CD4-positive, alpha-beta T cell (primary cell): ENCODE measurements around the gene VWF. TPM values are rescaled to one million over a fixed set of nuclear protein-coding genes. Genes with fewer than 3 reads are reported as not detected.

Experiments used
- ATAC-seq: fragments of 200-7000 bp; cut with Tn5 transposase; one replicate; pipeline ENCODE4 v1.10.0; 2022; ENCODE audit warnings: mild to moderate bottlenecking; ENCODE audit not compliant: poor library complexity
- CTCF ChIA-PET: fragments of 350-600 bp; sonication (Branson Sonifier 250); formaldehyde crosslinking; loops from one replicate; lab custom pipeline; 2021; ENCODE audit warnings: antibody characterized with exemption, inconsistent platforms; lab: Charles Lee
- POLR2A ChIA-PET: fragments of 350-600 bp; sonication (Branson Sonifier 250); formaldehyde crosslinking; loops from one replicate; lab custom pipeline; 2021; ENCODE audit warnings: antibody characterized with exemption, inconsistent platforms; lab: Charles Lee
- DNase-seq, 14 experiments: peaks; one replicate each; pipeline ENCODE4 v3.0.0-alpha.2; 2013 to 2020; ENCODE audit warnings: mixed read lengths in 2 of 14
- H3K27ac ChIP-seq, 2 donors: one replicate each; pipeline versions ENCODE4 v1.5.1 to v1.7.0; 2013; ENCODE audit warnings: low read length in 2 of 2, low read depth in 1 of 2, mild to moderate bottlenecking in 1 of 2
- H3K27me3 ChIP-seq, 2 experiments: 1 replicate in 1 of 2; 2 replicates in 1 of 2; pipeline versions ENCODE4 v1.6.1 to v1.7.0; 2013; ENCODE audit warnings: low read length in 2 of 2, control low read depth in 1 of 2, mild to moderate bottlenecking in 1 of 2, moderate library complexity in 1 of 2; ENCODE audit not compliant: insufficient read depth in 2 of 2, control insufficient read depth in 1 of 2
- H3K36me3 ChIP-seq: one replicate; pipeline ENCODE4 v1.6.1; 2013; ENCODE audit warnings: low read length, control low read depth; ENCODE audit not compliant: insufficient read depth
- H3K4me1 ChIP-seq: one replicate; pipeline ENCODE4 v1.6.1; 2013; ENCODE audit warnings: low read length, control low read depth; ENCODE audit not compliant: insufficient read depth
- H3K4me3 ChIP-seq: one replicate; pipeline ENCODE4 v1.5.1; 2013; ENCODE audit warnings: mild to moderate bottlenecking, low read length, moderate library complexity
- H3K9me3 ChIP-seq, 2 experiments: 1 replicate in 1 of 2; 2 replicates in 1 of 2; pipeline versions ENCODE4 v1.6.1 to v1.7.0; 2013; ENCODE audit warnings: low read length in 2 of 2, mild to moderate bottlenecking in 2 of 2, control low read depth in 1 of 2, moderate library complexity in 1 of 2; ENCODE audit not compliant: control insufficient read depth in 1 of 2, insufficient read depth in 1 of 2
- H3K27ac Mint-ChIP-seq: one replicate; pipeline ENCODE4 v1.8.0; 2020; ENCODE audit warnings: mixed read lengths
- H3K27me3 Mint-ChIP-seq: one replicate; pipeline ENCODE4 v1.8.0; 2021; ENCODE audit warnings: mixed read lengths
- H3K36me3 Mint-ChIP-seq: one replicate; pipeline ENCODE4 v1.8.0; 2021; ENCODE audit warnings: low read depth, mixed read lengths
- H3K4me1 Mint-ChIP-seq: one replicate; pipeline ENCODE4 v1.8.0; 2021; ENCODE audit warnings: low read depth, mixed read lengths
- H3K4me3 Mint-ChIP-seq: one replicate; pipeline ENCODE4 v1.8.0; 2020; ENCODE audit warnings: mild to moderate bottlenecking, mixed read lengths
- H3K9me3 Mint-ChIP-seq: one replicate; pipeline ENCODE4 v1.8.0; 2020; ENCODE audit warnings: mixed read lengths
- intact Hi-C, 2 experiments: fragments of 100-400 bp; cut with DNase I in 1 of 2; cut with micrococcal nuclease in 1 of 2; formaldehyde crosslinking; loops; one replicate each; pipeline versions ENCODE4 v1.15.1 to v1.9.0; 2023 to 2025; cut with DNase I, micrococcal nuclease
- total RNA-seq, 174 experiments: library from RNA in 2 of 174; stranded (reverse) in 2 of 174; gene quantifications; one replicate each; pipeline ENCODE4 v1.2.3 and lab custom pipeline; 2021 to 2026
- TF ChIP-seq, protein P1 (sequence below): fragments of 200-600 bp; IDR thresholded peaks from one replicate; pipeline ENCODE4 v1.8.0; 2022; ENCODE audit warnings: antibody characterized with exemption, mild to moderate bottlenecking

Gene VWF
- total RNA-seq, 2 experiments from 2014 or later = 0.20 TPM; not detected in 1

DNA sequence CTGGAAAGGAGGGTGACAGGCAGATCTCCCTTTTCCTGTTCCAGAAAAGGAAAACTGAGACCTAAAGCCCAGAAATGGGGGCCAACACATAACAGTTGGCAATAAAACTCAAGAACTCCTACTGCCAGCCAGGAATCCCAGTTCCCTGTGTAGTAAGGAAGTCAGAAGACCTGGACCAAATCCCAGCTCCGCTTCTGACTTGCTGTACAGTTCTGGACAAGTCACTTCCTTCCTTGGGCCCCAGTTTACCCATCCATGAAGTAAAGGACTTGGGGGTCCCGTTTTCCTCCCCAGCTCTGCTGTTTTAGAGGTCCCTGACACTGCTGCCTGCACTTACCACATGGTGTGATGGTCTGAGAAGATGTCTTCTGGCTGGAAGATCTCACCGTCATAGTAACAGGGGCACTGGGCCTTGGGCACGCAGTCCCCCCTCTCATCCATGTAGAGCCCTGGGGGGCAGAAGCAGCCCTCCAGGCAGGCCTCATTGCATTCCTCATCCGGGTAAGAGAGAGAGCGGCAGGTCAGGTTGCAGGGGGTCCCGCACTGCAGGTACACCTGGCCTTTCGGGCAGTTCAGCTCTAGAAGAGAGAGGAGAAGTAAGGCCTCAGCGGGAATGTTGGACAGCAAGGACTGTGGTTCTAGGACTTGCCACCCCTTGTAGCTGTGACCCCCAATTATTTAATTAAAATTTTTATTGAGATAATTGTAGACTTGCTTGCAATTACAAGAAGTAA, 72.1 kb downstream of the VWF start:
- H3K9me3 Mint-ChIP-seq = no peaks in the 10 kb centered on the region
- POLR2A ChIA-PET = no interaction called here
- peaks cover 8% of the 10 kb centered on the region for H3K27me3 Mint-ChIP-seq

DNA sequence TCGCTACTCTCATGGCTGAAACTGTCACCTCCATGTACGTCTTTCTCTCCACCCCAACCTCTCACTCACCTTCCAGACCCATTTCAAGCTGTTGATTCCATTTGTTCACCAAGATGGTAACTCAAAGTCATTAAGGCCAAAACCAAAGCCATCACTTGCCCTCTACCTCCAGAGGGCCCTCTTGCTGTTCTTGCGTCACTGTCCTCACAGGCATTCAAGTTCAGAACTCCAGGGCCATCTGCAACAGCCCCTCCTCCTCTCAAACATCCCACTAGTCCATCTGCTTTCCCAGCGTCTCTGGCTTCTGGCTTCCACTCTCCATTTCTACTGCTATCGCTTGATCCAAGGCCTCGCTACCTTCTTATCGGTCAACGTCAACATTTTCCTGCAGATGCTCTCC, 74.5 kb downstream of the VWF start:
- intact Hi-C loops = loop anchor here in 1 of 2 experiments (10.0 kb wide), 1 partner anchor 1185 kb away; no protein-coding TSS in a partner anchor
- no peak overlapping the region for H3K27ac Mint-ChIP-seq
- H3K4me1 Mint-ChIP-seq = no peaks in the 10 kb centered on the region
- Histone ChIP-seq H3K27me3 (no peaks in the 10 kb centered on the region), H3K27ac (no peak overlapping the region), H3K4me3 (no peak overlapping the region), H3K36me3 (no peaks in the 10 kb centered on the region), H3K9me3 (no peaks in the 10 kb centered on the region), H3K4me1 (no peaks in the 10 kb centered on the region)
- H3K36me3 Mint-ChIP-seq = no peaks in the 10 kb centered on the region
- CTCF ChIA-PET = no interaction called here
- ATAC-seq = no peak
- H3K9me3 Mint-ChIP-seq = no peaks in the 10 kb centered on the region
- H3K27me3 Mint-ChIP-seq = peaks cover 14% of the 10 kb centered on the region
- H3K4me3 Mint-ChIP-seq = no peak overlapping the region
- no peak for DNase-seq
- TF ChIP-seq, protein P1, sequence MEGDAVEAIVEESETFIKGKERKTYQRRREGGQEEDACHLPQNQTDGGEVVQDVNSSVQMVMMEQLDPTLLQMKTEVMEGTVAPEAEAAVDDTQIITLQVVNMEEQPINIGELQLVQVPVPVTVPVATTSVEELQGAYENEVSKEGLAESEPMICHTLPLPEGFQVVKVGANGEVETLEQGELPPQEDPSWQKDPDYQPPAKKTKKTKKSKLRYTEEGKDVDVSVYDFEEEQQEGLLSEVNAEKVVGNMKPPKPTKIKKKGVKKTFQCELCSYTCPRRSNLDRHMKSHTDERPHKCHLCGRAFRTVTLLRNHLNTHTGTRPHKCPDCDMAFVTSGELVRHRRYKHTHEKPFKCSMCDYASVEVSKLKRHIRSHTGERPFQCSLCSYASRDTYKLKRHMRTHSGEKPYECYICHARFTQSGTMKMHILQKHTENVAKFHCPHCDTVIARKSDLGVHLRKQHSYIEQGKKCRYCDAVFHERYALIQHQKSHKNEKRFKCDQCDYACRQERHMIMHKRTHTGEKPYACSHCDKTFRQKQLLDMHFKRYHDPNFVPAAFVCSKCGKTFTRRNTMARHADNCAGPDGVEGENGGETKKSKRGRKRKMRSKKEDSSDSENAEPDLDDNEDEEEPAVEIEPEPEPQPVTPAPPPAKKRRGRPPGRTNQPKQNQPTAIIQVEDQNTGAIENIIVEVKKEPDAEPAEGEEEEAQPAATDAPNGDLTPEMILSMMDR = no peak
- POLR2A ChIA-PET = no interaction called here

More for the DNA sequence above, 72.1 kb downstream of the VWF start:
- Mint-ChIP-seq H3K27ac (no peak overlapping the region), H3K4me3 (no peak overlapping the region), H3K4me1 (no peaks in the 10 kb centered on the region), H3K36me3 (no peaks in the 10 kb centered on the region)
- intact Hi-C loops = no loop called here
- no peaks in the 10 kb centered on the region for H3K9me3 ChIP-seq
- H3K4me3 ChIP-seq = no peak overlapping the region
- no peaks in the 10 kb centered on the region for H3K36me3 ChIP-seq
- no peak for ATAC-seq
- H3K4me1 ChIP-seq = peaks cover 5% of the 10 kb centered on the region
- H3K27ac ChIP-seq = no peak overlapping the region
- TF ChIP-seq, protein P1 = no peak
- no peak for DNase-seq
- CTCF ChIA-PET = no interaction called here
- H3K27me3 ChIP-seq = peaks cover 0 to 3% of the 10 kb centered on the region in 2 experiments

DNA sequence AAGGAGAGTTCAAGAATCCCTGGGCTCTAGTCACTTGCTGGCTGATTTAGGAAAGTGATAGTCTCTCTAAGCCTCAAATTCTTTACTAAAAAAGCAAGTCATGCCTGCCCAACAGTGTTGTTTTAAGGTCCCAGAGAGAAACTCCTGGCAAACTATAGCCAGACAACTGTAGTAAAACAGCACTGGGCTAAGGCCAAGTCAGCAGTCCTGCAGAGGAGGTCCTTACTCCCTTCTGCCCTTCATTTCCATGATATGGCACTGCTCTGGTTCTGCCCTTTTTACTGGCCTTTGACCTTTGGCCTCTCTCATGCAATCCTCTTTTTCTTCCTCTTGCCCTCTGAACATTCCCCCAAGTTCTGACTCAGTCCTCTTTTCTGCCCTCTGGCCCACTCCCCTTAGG, 74.9 kb downstream of the VWF start:
- Mint-ChIP-seq H3K9me3 (no peaks in the 10 kb centered on the region), H3K36me3 (no peaks in the 10 kb centered on the region), H3K27ac (no peak overlapping the region), H3K27me3 (peaks cover 14% of the 10 kb centered on the region), H3K4me3 (no peak overlapping the region), H3K4me1 (no peaks in the 10 kb centered on the region)
- Histone ChIP-seq H3K27ac (no peak overlapping the region), H3K36me3 (no peaks in the 10 kb centered on the region), H3K4me3 (no peak overlapping the region), H3K4me1 (no peaks in the 10 kb centered on the region), H3K9me3 (no peaks in the 10 kb centered on the region), H3K27me3 (peaks cover 0 to 2% of the 10 kb centered on the region in 2 experiments)
- ChIA-PET CTCF (no interaction called here), POLR2A (no interaction called here)
- intact Hi-C loops = loop anchor here in 1 of 2 experiments (10.0 kb wide), 1 partner anchor 1185 kb away; no protein-coding TSS in a partner anchor
- DNase-seq = no peak
- TF ChIP-seq, protein P1 = no peak
- ATAC-seq = no peak
